Measurements from ENCODE around the gene RASGRP2.

GRCh38 chr11:64719406-64719805 is 24.5 kb downstream of the RASGRP2 start:
- TF ChIP-seq CTCF (IDR thresholded peaks at IDR 0.05) = no peak
- TF ChIP-seq POLR2A (IDR thresholded peaks at IDR 0.05) = no peak
- no peak for TF ChIP-seq EP300 (IDR thresholded peaks at IDR 0.05)
- TF ChIP-seq POLR2AphosphoS5 (IDR thresholded peaks at IDR 0.05) = no peak

All from upper lobe of left lung (tissue), 4 donors.